GM06990 (cell line): ENCODE data around the gene LFNG.

Experiments used
- DNase-seq: peaks from one replicate; pipeline ENCODE4 v3.0.0-alpha.2; 2011; ENCODE audit not compliant: insufficient read length; ENCODE audit errors: extremely low read depth
- H3K27me3 ChIP-seq: replicated peaks from 2 replicates; pipeline ENCODE4 v1.6.0; 2011; ENCODE audit warnings: low read length; ENCODE audit not compliant: control insufficient read depth, insufficient read depth
- H3K36me3 ChIP-seq: 2 replicates; pipeline ENCODE4 v1.5.1; 2011; ENCODE audit warnings: low read length; ENCODE audit not compliant: control insufficient read depth, insufficient read depth
- H3K4me3 ChIP-seq: replicated peaks from 2 replicates; pipeline ENCODE4 v1.5.1; 2011; ENCODE audit warnings: low read depth, mild to moderate bottlenecking, control low read depth, low read length
- TF ChIP-seq, protein P1 (sequence below): IDR thresholded peaks from 2 replicates; pipeline ENCODE4 v1.5.1; 2011; ENCODE audit warnings: low read length, control low read depth, mild to moderate bottlenecking, inconsistent platforms; ENCODE audit not compliant: insufficient read depth, poor library complexity, severe bottlenecking

The LFNG gene

DNA sequence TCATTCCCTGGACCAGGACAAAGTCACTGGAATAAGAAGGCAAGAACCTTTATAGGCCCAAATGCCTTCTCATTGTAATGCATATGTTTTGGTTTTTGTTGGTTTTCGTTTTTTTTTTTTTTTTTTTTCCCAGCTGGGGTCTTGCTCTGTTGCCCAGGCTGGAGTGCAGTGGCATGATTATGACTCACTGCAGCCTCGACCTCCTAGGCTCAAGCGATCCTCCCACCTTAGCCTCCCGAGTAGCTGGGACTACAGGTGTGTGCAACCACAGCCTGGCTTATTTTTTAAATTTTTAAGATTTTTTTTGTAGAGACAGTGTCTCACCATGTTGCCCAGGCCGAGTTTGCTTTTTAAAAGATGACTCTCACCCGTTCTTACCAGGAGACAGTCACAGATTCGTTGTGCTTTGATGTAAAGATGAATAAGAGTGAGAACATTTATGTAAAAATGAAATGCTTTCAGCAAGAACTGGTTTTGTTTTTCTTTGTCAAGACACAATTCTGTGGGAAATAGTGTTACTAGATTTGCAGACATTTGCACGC is 46.8 kb downstream of the LFNG start:
- no peak for DNase-seq
- TF ChIP-seq, protein P1, sequence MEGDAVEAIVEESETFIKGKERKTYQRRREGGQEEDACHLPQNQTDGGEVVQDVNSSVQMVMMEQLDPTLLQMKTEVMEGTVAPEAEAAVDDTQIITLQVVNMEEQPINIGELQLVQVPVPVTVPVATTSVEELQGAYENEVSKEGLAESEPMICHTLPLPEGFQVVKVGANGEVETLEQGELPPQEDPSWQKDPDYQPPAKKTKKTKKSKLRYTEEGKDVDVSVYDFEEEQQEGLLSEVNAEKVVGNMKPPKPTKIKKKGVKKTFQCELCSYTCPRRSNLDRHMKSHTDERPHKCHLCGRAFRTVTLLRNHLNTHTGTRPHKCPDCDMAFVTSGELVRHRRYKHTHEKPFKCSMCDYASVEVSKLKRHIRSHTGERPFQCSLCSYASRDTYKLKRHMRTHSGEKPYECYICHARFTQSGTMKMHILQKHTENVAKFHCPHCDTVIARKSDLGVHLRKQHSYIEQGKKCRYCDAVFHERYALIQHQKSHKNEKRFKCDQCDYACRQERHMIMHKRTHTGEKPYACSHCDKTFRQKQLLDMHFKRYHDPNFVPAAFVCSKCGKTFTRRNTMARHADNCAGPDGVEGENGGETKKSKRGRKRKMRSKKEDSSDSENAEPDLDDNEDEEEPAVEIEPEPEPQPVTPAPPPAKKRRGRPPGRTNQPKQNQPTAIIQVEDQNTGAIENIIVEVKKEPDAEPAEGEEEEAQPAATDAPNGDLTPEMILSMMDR = no peak
- Histone ChIP-seq H3K27me3 (no peaks in the 10 kb centered on the region), H3K4me3 (no peak overlapping the region), H3K36me3 (no peaks in the 10 kb centered on the region)

DNA sequence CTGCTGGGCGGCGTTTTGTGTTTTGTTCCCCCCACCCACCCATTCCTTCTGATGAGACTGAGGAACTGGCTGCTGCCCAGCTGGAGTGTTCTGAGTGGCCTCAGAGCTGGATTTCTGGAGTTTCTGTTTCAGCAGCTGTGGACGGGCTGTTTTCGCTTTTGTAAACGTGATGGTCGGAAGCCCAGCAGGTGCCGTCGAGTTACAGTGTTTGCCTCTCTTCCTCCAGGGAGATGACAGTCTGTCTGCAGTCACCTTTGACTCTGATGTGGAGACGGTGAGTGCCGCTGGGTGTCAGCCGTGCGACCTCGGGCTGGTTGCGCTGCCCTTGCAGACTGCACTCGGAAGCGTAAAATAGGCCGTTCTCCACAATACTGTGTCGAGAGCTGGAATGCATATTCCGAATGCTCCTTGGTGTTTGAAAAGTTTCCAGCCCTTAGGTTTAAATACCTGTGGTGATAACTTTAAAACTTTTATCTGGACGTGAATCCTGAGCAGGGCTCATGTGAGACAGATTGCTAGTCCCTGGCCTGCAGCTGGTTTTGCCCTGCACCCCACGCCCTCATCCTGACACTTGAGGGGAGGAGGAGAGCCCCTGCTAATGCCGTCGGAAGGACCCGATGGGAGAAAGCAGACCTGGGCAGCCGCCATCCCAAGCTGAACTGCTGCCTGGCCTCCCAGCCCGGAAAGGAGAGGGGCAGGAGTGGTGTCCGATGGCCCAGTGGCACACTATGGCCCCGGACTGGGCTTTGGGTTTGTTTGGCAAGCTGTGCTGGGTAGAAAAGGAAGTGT is 47.5 kb downstream of the LFNG start:
- peak; percentile 74 for DNase-seq
- H3K27me3 ChIP-seq = no peaks in the 10 kb centered on the region
- no peak overlapping the region for H3K4me3 ChIP-seq
- no peaks in the 10 kb centered on the region for H3K36me3 ChIP-seq
- TF ChIP-seq, protein P1 = peak; percentile 65

DNA sequence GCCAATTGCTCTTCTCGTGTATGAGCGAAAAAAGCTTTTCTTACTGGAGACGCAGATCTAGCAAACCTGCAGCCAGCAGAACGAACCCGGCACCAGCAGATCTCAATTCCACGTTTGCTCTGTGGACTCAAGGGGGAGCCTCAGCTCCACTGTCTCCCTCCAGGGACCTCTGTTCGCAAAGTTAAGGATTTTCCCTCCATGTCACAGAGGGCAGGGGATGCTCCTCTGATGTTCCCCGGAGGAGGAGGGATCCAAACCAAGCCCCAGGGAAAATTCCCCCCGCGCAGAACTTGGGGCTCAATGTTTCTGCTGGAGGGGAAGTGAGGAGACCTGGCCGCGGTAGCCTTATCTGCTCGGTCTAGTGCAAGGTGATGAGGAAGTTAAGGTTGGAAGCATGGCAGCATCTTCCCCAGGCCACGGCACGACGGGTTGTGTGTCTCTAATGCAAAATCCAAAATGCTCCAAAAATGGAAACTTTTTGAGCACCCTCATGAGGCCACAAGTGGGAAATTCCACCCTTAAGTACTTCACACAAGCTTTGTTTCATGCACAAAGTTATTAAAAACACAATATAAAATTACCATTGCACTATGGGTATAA is 48.2 kb downstream of the LFNG start:
- no peak for DNase-seq
- no peaks in the 10 kb centered on the region for H3K27me3 ChIP-seq
- no peaks in the 10 kb centered on the region for H3K36me3 ChIP-seq
- TF ChIP-seq, protein P1 = peak; percentile 58
- no peak overlapping the region for H3K4me3 ChIP-seq

DNA sequence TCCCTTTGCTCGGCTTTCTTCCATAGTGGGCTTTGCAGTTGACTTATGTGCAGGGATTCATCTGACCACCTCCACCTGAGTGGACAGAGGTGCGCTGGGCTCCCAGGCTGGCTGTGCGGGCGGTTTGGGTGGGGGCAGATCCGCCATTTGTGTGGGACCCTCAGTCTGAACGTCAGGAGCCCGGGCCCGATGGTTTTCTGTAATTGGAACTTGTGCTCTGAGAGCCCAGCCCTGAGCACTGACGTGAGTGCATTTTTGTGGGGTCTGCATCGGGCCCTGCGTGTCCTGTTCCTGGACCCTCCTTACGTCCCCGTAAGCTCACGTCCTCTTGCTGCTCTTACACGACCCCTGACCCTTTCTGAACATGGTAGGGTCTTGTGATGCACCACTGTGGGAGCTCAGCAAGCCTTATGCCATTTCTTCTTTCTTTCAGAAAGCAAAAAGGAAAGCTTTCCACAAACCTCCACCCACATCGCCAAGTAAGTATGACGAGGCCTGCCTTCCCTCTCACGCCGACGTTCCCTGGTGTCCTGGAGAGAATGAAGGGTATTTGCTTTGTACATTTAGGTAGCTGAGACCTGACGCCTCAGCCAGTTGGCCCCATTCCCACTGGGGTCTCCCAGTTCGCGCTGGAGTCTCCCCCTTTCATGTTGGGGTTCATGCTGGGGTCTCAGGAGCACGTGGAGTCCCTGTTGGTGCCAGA is 49.1 kb downstream of the LFNG start:
- DNase-seq = no peak
- TF ChIP-seq, protein P1 = no peak
- H3K4me3 ChIP-seq = no peak overlapping the region
- no peaks in the 10 kb centered on the region for H3K27me3 ChIP-seq
- H3K36me3 ChIP-seq = no peaks in the 10 kb centered on the region

DNA sequence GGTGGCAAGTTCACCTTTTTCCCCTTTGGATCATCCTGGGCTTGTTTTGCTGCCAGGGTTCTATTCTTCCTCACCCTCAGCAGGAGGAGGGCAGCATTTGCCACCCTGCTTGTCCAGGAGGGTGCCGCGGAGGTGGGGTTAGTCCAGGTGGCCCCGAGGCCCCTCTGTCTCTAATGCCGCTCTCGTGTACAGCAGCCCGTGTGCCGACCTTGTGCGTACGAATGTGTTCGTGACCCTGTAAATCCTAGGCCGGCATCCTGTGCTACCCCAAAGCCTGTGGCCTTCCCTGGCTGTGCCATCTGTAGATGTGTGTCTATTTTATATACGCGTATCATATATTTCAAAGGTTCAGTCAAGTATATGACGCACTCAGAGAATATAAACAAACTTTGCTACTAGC is 49.8 kb downstream of the LFNG start:
- H3K36me3 ChIP-seq = no peaks in the 10 kb centered on the region
- TF ChIP-seq, protein P1 = no peak
- H3K27me3 ChIP-seq = no peaks in the 10 kb centered on the region
- no peak for DNase-seq
- no peak overlapping the region for H3K4me3 ChIP-seq
